ENCODE measurements around the gene COL12A1. TPM values are rescaled to one million over a fixed set of nuclear protein-coding genes. Genes with fewer than 3 reads are reported as not detected.

The COL12A1 gene
- total RNA-seq, 1 donor from 2014 or later, result 1.3 TPM

DNA sequence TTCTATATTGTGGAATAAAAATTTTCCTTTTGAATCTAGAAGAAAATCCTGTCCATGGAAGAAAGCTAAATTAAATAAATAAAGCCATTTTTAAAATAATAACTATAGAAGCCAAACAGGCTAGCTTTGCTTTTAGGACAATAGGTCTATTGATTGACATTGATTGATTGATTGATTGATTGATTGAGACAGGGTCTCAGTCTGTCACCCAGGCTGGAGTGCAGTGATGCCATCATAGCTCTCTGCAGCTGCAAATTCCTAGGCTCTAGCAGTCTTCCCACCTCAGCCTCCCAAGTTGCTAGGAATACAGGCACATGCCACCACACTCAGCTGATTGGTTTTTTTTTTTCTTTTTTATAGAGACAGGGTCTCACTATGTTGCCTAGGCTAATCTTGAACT is 97.9 kb downstream of the COL12A1 start:
- H3K4me3 ChIP-seq, result no peak overlapping the region
- no peak overlapping the region for H3K27ac ChIP-seq
- H3K36me3 ChIP-seq, result no peaks in the 10 kb centered on the region
- no peaks in the 10 kb centered on the region for H3K36me3 Mint-ChIP-seq
- H3K9me3 Mint-ChIP-seq, result no peaks in the 10 kb centered on the region
- no peaks in the 10 kb centered on the region for H3K79me2 ChIP-seq (ENCODE audit: low read depth)
- no peaks in the 10 kb centered on the region for H3K4me1 ChIP-seq
- peaks cover 3% of the 10 kb centered on the region for H3K4me1 Mint-ChIP-seq
- no peaks in the 10 kb centered on the region for H3K9me3 ChIP-seq (ENCODE audit: low read depth)
- no peak overlapping the region for H3K9ac ChIP-seq
- H4K20me1 ChIP-seq (ENCODE audit: low read depth), result no peaks in the 10 kb centered on the region
- H3K27ac Mint-ChIP-seq, result no peak overlapping the region
- no peaks in the 10 kb centered on the region for H3F3A ChIP-seq (ENCODE audit: low read depth)
- H2AFZ ChIP-seq (replicated peaks), result no peak overlapping the region
- DNase-seq (ENCODE audit: low spot score), result no peak
- H3K27me3 Mint-ChIP-seq (ENCODE audit: insufficient read depth, low read depth), result no peaks in the 10 kb centered on the region
- H3K27me3 ChIP-seq, result no peaks in the 10 kb centered on the region
- H3K4me3 Mint-ChIP-seq, result no peak overlapping the region
- TF ChIP-seq, protein P1, sequence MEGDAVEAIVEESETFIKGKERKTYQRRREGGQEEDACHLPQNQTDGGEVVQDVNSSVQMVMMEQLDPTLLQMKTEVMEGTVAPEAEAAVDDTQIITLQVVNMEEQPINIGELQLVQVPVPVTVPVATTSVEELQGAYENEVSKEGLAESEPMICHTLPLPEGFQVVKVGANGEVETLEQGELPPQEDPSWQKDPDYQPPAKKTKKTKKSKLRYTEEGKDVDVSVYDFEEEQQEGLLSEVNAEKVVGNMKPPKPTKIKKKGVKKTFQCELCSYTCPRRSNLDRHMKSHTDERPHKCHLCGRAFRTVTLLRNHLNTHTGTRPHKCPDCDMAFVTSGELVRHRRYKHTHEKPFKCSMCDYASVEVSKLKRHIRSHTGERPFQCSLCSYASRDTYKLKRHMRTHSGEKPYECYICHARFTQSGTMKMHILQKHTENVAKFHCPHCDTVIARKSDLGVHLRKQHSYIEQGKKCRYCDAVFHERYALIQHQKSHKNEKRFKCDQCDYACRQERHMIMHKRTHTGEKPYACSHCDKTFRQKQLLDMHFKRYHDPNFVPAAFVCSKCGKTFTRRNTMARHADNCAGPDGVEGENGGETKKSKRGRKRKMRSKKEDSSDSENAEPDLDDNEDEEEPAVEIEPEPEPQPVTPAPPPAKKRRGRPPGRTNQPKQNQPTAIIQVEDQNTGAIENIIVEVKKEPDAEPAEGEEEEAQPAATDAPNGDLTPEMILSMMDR (IDR thresholded peaks at IDR 0.05), result no peak
- TF ChIP-seq EZH2phosphoT487 (IDR thresholded peaks at IDR 0.05) (no peak), EZH2 (IDR thresholded peaks at IDR 0.05) (no peak)
- no peak overlapping the region for H3K4me2 ChIP-seq

DNA sequence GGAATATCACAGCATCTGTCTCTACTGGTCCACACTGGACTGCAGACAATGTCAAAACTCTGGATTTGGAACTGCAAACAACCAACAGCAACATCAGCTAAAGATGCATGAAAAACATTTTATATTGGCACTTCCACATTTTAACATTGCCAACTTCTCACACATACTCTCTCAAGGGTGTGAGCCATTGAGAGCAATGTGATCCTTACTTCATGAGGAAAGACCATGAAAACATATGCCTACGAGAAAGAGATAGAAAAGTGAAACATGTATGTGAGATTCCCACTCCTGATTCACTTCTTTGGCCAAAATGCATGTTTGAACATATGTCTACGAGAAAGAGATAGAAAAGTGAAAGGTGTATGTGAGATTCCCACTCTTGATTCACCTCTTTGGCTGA is 99.4 kb downstream of the COL12A1 start:
- H3K36me3 ChIP-seq, result no peaks in the 10 kb centered on the region
- no peak overlapping the region for H2AFZ ChIP-seq (replicated peaks)
- TF ChIP-seq, protein P1 (IDR thresholded peaks at IDR 0.05), result no peak
- TF ChIP-seq EZH2phosphoT487 (IDR thresholded peaks at IDR 0.05), result no peak
- no peak for TF ChIP-seq EZH2 (IDR thresholded peaks at IDR 0.05)
- H4K20me1 ChIP-seq (ENCODE audit: low read depth), result no peaks in the 10 kb centered on the region
- H3K9me3 ChIP-seq (ENCODE audit: low read depth), result no peaks in the 10 kb centered on the region
- no peaks in the 10 kb centered on the region for H3K4me1 ChIP-seq
- no peaks in the 10 kb centered on the region for H3K27me3 Mint-ChIP-seq (ENCODE audit: insufficient read depth, low read depth)
- H3K9ac ChIP-seq, result no peak overlapping the region
- H3K9me3 Mint-ChIP-seq, result no peaks in the 10 kb centered on the region
- no peak overlapping the region for H3K4me2 ChIP-seq
- H3K27ac Mint-ChIP-seq, result no peak overlapping the region
- no peak overlapping the region for H3K4me3 ChIP-seq
- H3F3A ChIP-seq (ENCODE audit: low read depth), result no peaks in the 10 kb centered on the region
- H3K4me3 Mint-ChIP-seq, result no peak overlapping the region
- H3K27me3 ChIP-seq, result no peaks in the 10 kb centered on the region
- no peaks in the 10 kb centered on the region for H3K79me2 ChIP-seq (ENCODE audit: low read depth)
- no peak for DNase-seq (ENCODE audit: low spot score)
- no peak overlapping the region for H3K27ac ChIP-seq
- peaks cover 3% of the 10 kb centered on the region for H3K4me1 Mint-ChIP-seq
- H3K36me3 Mint-ChIP-seq, result no peaks in the 10 kb centered on the region

DNA sequence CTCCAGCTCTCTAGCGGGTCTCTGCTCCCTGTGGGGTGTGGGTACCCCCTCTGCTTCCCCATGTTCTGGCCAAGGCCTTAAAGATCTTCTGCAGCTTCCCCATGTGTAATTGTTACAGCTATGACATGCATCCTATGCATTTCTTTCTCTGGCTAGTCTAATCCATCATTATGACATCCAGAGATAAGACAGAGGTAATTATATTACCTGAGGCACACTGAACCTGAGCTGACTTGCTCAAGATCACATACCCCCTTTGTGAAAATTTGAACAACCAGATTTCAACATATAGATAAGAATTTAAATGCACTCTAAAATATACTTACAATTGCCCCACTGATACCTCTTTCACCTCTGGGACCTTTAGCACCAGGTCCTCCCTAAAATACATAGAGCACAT is 102.4 kb downstream of the COL12A1 start:
- Mint-ChIP-seq H3K4me3 (no peak overlapping the region), H3K27me3 (ENCODE audit: insufficient read depth, low read depth) (no peaks in the 10 kb centered on the region), H3K4me1 (no peaks in the 10 kb centered on the region), H3K9me3 (no peaks in the 10 kb centered on the region), H3K27ac (no peak overlapping the region), H3K36me3 (no peaks in the 10 kb centered on the region)
- no peak overlapping the region for H3K4me2 ChIP-seq
- no peak overlapping the region for H3K9ac ChIP-seq
- H3F3A ChIP-seq (ENCODE audit: low read depth), result no peaks in the 10 kb centered on the region
- DNase-seq (ENCODE audit: low spot score), result no peak
- H3K27ac ChIP-seq, result no peak overlapping the region
- H3K79me2 ChIP-seq (ENCODE audit: low read depth), result no peaks in the 10 kb centered on the region
- H3K9me3 ChIP-seq (ENCODE audit: low read depth), result no peaks in the 10 kb centered on the region
- H2AFZ ChIP-seq (replicated peaks), result no peak overlapping the region
- no peaks in the 10 kb centered on the region for H3K36me3 ChIP-seq
- H4K20me1 ChIP-seq (ENCODE audit: low read depth), result no peaks in the 10 kb centered on the region
- no peak for TF ChIP-seq EZH2 (IDR thresholded peaks at IDR 0.05)
- TF ChIP-seq, protein P1 (IDR thresholded peaks at IDR 0.05), result no peak
- TF ChIP-seq EZH2phosphoT487 (IDR thresholded peaks at IDR 0.05), result no peak
- no peaks in the 10 kb centered on the region for H3K27me3 ChIP-seq
- no peaks in the 10 kb centered on the region for H3K4me1 ChIP-seq
- no peak overlapping the region for H3K4me3 ChIP-seq
